HG02759 (cell line): ENCODE data around the gene KIT.
A peak's percentile ranks its signal among the peaks of the same experiment; 100 is the strongest.

Experiments
- ATAC-seq: cut with Tn5 transposase; IDR thresholded peaks from one replicate; pipeline ENCODE4 v1.9.1; 2021; ENCODE audit warnings: mild to moderate bottlenecking, moderate library complexity; ENCODE audit not compliant: unreplicated experiment

Gene KIT

GRCh38 chr4:54742636-54743399 is 85.1 kb downstream of the KIT start:
- ATAC-seq = no peak

- ATAC-seq = no peak
Observed at GRCh38 chr4:54743562-54743961, 85.8 kb downstream of the KIT start.

GRCh38 chr4:54744487-54744886 is 86.7 kb downstream of the KIT start:
- ATAC-seq = no peak

GRCh38 chr4:54745031-54745770 is 87.4 kb downstream of the KIT start:
- ATAC-seq = no peak

GRCh38 chr4:54746218-54746617 is 88.5 kb downstream of the KIT start:
- peak; percentile 72 for ATAC-seq

- ATAC-seq = no peak
Observed at GRCh38 chr4:54750341-54750740, 92.6 kb downstream of the KIT start.

GRCh38 chr4:54754394-54754793 is 96.6 kb downstream of the KIT start:
- no peak for ATAC-seq

- ATAC-seq = no peak
Observed at GRCh38 chr4:54764476-54764875, 106.7 kb downstream of the KIT start.

GRCh38 chr4:54767376-54767775 is 109.6 kb downstream of the KIT start:
- ATAC-seq = no peak

- no peak for ATAC-seq
Observed at GRCh38 chr4:54773022-54773421, 115.3 kb downstream of the KIT start.

GRCh38 chr4:54779036-54779435 is 121.3 kb downstream of the KIT start:
- ATAC-seq = no peak

- ATAC-seq = no peak
Observed at GRCh38 chr4:54779476-54780148, 121.9 kb downstream of the KIT start.

- ATAC-seq = no peak
Observed at GRCh38 chr4:54780149-54780495, 122.4 kb downstream of the KIT start.

- ATAC-seq = no peak
Observed at GRCh38 chr4:54781756-54782155, 124.0 kb downstream of the KIT start.

GRCh38 chr4:54783402-54784110 is 125.8 kb downstream of the KIT start:
- ATAC-seq = no peak

- no peak for ATAC-seq
Observed at GRCh38 chr4:54784161-54784671, 126.5 kb downstream of the KIT start.
